NCI-H2081 (cell line): ENCODE data around the gene BLTP3B.

Experiments used
- DNase-seq, 2 experiments: peaks; one replicate each; lab custom pipeline; 2025; lab: John Stamatoyannopoulos, UW

BLTP3B gene

GRCh38 chr12:100120355-100120754 is 22.3 kb downstream of the BLTP3B start:
- DNase-seq = no peak

- DNase-seq = no peak
Measured at GRCh38 chr12:100115291-100115690, 27.4 kb downstream of the BLTP3B start.

DNA sequence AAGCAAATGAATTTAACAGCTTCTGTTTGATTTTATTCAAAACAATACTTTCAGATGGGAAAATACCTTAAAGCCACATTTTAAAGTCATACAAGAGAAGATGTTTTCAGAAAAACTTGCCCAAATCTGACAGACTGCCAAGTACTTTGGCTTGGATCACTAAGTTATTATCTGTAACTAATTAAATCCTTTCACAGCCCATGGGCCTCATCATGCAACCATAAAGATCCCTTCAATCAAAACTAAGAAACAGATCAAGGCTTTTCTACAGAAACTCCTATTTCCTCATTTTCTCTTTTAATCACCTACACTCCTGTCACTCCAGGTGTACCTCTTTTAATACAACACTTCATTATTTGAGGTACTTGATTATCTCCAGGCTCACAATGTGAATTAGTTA is 28.1 kb downstream of the BLTP3B start:
- no peak for DNase-seq

- no peak for DNase-seq
Measured at GRCh38 chr12:100110276-100110675, 32.4 kb downstream of the BLTP3B start.

GRCh38 chr12:100106861-100107260 is 35.8 kb downstream of the BLTP3B start:
- DNase-seq = no peak

DNA sequence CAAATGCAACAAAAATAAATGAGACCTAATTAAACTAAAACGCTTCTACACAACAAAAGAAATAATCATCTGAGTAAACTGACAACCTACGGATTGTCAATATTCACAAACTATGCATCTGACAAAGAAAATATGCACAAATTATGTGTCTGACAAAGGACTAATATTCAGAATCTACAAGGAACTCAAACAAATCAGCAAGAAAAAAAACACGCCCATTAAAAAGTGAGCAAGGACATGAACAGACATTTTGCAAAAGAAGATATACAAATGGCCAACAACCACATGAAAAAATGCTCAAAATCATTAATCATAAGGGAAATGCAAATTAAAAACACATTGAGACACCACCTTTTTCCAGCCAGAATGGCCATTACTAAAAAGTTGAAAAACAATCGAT is 37.0 kb downstream of the BLTP3B start:
- DNase-seq = no peak

DNA sequence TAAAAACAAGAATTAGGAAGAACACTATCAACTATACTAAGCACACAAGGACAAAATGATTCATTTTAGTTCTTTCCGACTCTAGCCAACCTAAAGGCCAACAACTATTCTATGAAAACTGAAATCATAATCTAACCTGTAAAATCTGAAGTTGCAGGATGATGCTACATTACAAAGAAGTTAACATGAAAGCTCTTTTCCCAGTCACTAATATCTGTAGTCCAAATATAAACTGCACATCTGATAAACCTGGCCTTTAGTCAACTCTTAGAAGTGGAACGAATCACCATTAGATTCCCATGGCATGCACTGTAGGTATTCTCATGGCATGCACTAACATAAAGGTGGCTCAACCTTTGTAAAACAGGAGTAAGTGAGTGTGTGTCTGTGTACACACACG is 41.7 kb downstream of the BLTP3B start:
- no peak for DNase-seq
